Measurements from ENCODE around the gene ALOXE3. TPM values are rescaled to one million over a fixed set of nuclear protein-coding genes. Genes with fewer than 3 reads are reported as not detected.

Gene ALOXE3
- 2.1 and 3.2 TPM in 2 replicates for total RNA-seq

GRCh38 chr17:8117980-8118768 is at the start of gene ALOXE3:
Gene ALOXE3, minus strand, starts transcription at chr17:8118514. Its CDS starts 524 bp downstream, at chr17:8117990.

GRCh38 chr17:8162233-8162996 is 44.1 kb upstream of the ALOXE3 start, which contains the start of gene VAMP2:
Gene VAMP2, minus strand, starts transcription at chr17:8162948. Its CDS starts 69 bp downstream, at chr17:8162879.

GRCh38 chr17:8152112-8152775 is 33.9 kb upstream of the ALOXE3 start, which contains the start of gene PER1:
Gene PER1, minus strand, starts transcription at chr17:8152404. Its CDS starts 1,698 bp downstream, at chr17:8150706.

GRCh38 chr17:8123695-8124349 is 5.5 kb upstream of the ALOXE3 start, which contains the start of gene HES7:
Gene HES7, minus strand, starts transcription at chr17:8124106. Its CDS starts 22 bp downstream, at chr17:8124084.

GRCh38 chr17:8087075-8087951 is 31.0 kb downstream of the ALOXE3 start, which contains the start of gene ALOX12B:
Gene ALOX12B, minus strand, starts transcription at chr17:8087716. Its CDS starts 274 bp downstream, at chr17:8087442.

Other genes starting within 250 kb of the ALOXE3 start
- 67.2 and 79.1 TPM in 2 replicates for gene CHD3, start 229.7 kb downstream of the ALOXE3 start, total RNA-seq
- gene RNF227, start 202.2 kb downstream of the ALOXE3 start, total RNA-seq = 1.9 and 4.2 TPM in 2 replicates
- 0.21 and 0.33 TPM in 2 replicates for gene KCNAB3, start 188.7 kb downstream of the ALOXE3 start, total RNA-seq
- 88.2 and 93.5 TPM in 2 replicates for gene TRAPPC1, start 186.6 kb downstream of the ALOXE3 start, total RNA-seq
- gene CNTROB, start 186.3 kb downstream of the ALOXE3 start, total RNA-seq = 17.9 and 20.2 TPM in 2 replicates
- gene GUCY2D, start 115.9 kb downstream of the ALOXE3 start, total RNA-seq = 0.14 and 0.84 TPM in 2 replicates
- gene ALOX15B, start 79.5 kb downstream of the ALOXE3 start, total RNA-seq = 50.2 and 69.3 TPM in 2 replicates
- 1.1 and 3.5 TPM in 2 replicates for gene ALOX12B, start 30.8 kb downstream of the ALOXE3 start, total RNA-seq
- 1.8 and 1.9 TPM in 2 replicates for gene HES7, start 5.6 kb upstream of the ALOXE3 start, total RNA-seq
- gene PER1, start 33.9 kb upstream of the ALOXE3 start, total RNA-seq = 47.4 and 70.4 TPM in 2 replicates
- 3.3 and 5.9 TPM in 2 replicates for gene VAMP2, start 44.4 kb upstream of the ALOXE3 start, total RNA-seq
- 41.7 and 46.1 TPM in 2 replicates for gene TMEM107, start 57.9 kb upstream of the ALOXE3 start, total RNA-seq
- gene BORCS6, start 71.7 kb upstream of the ALOXE3 start, total RNA-seq = 13.0 and 16.8 TPM in 2 replicates
- gene AURKB, start 92.1 kb upstream of the ALOXE3 start, total RNA-seq = 58.2 and 59.1 TPM in 2 replicates
- 9.0 and 11.6 TPM in 2 replicates for gene CTC1, start 129.5 kb upstream of the ALOXE3 start, total RNA-seq
- gene PFAS, start 130.8 kb upstream of the ALOXE3 start, total RNA-seq = 27.0 and 28.1 TPM in 2 replicates
- gene RANGRF, start 170.2 kb upstream of the ALOXE3 start, total RNA-seq = 23.9 and 24.3 TPM in 2 replicates
- gene SLC25A35, start 176.9 kb upstream of the ALOXE3 start, total RNA-seq = 0.78 and 0.93 TPM in 2 replicates
- not detected in 2 replicates for gene ARHGEF15, start 191.7 kb upstream of the ALOXE3 start, total RNA-seq
- not detected in 2 replicates for gene ODF4, start 221.3 kb upstream of the ALOXE3 start, total RNA-seq

Measured in airway epithelial cell (primary cell).